Mesenchymal stem cell (in vitro differentiated cells and primary cell): ENCODE measurements around the gene ANO10.
A peak's percentile ranks its signal among the peaks of the same experiment; 100 is the strongest.

Experiments
- DNase-seq: peaks from one replicate; pipeline ENCODE4 v3.0.0-alpha.2; 2013
- H2AFZ ChIP-seq: one replicate; pipeline ENCODE4 v1.6.1; 2013; ENCODE audit warnings: low read depth, mild to moderate bottlenecking, control low read depth, inconsistent platforms, low read length, moderate library complexity
- H2AK5ac ChIP-seq: 2 replicates; pipeline ENCODE4 v1.6.1; 2013; ENCODE audit warnings: low read length, moderate library complexity, mild to moderate bottlenecking, inconsistent platforms; ENCODE audit not compliant: severe bottlenecking
- H2BK120ac ChIP-seq: one replicate; pipeline ENCODE4 v1.6.1; 2013; ENCODE audit warnings: low read depth, mild to moderate bottlenecking, inconsistent platforms, low read length, moderate library complexity
- H2BK12ac ChIP-seq, 2 experiments: one replicate each; pipeline ENCODE4 v1.6.1; 2013; ENCODE audit warnings: inconsistent platforms in 2 of 2, low read length in 2 of 2, mild to moderate bottlenecking in 2 of 2, moderate library complexity in 2 of 2, control low read depth in 1 of 2
- H2BK15ac ChIP-seq: one replicate; pipeline ENCODE4 v1.6.1; 2013; ENCODE audit warnings: mild to moderate bottlenecking, low read depth, inconsistent platforms; ENCODE audit not compliant: poor library complexity, severe bottlenecking
- H2BK5ac ChIP-seq: 2 replicates; pipeline ENCODE4 v1.6.1; 2013; ENCODE audit warnings: low read depth, mild to moderate bottlenecking, low read length, control low read depth, inconsistent platforms; ENCODE audit not compliant: poor library complexity, severe bottlenecking
- H3K14ac ChIP-seq, 2 experiments: one replicate each; pipeline ENCODE4 v1.6.1; 2013; ENCODE audit warnings: inconsistent platforms in 2 of 2, low read length in 2 of 2, control low read depth in 1 of 2, mild to moderate bottlenecking in 1 of 2, moderate library complexity in 1 of 2
- H3K18ac ChIP-seq, 2 experiments: one replicate each; pipeline ENCODE4 v1.6.1; 2013; ENCODE audit warnings: inconsistent platforms in 2 of 2, low read length in 2 of 2, control low read depth in 1 of 2, low read depth in 1 of 2, mild to moderate bottlenecking in 1 of 2
- H3K23ac ChIP-seq, 2 experiments: one replicate each; pipeline ENCODE4 v1.6.1; 2013; ENCODE audit warnings: inconsistent platforms in 2 of 2, low read length in 2 of 2, mild to moderate bottlenecking in 2 of 2, moderate library complexity in 2 of 2, control low read depth in 1 of 2
- H3K27ac ChIP-seq: 2 replicates; pipeline ENCODE4 v1.5.1; 2013; ENCODE audit warnings: mild to moderate bottlenecking, moderate library complexity, low read length, control low read depth, inconsistent platforms; ENCODE audit not compliant: poor library complexity, severe bottlenecking
- H3K27me3 ChIP-seq, 2 experiments: 2 replicates each; pipeline versions ENCODE4 v1.6.1 to v1.7.0; 2013; ENCODE audit warnings: low read length in 2 of 2, mild to moderate bottlenecking in 2 of 2, moderate library complexity in 2 of 2, control low read depth in 1 of 2, inconsistent platforms in 1 of 2; ENCODE audit not compliant: control insufficient read depth in 1 of 2, insufficient read depth in 1 of 2
- H3K36me3 ChIP-seq, 2 experiments: 2 replicates each; pipeline versions ENCODE4 v1.6.1 to v1.7.0; 2013; ENCODE audit warnings: low read length in 2 of 2, control low read depth in 1 of 2, inconsistent platforms in 1 of 2, low read depth in 1 of 2, mild to moderate bottlenecking in 1 of 2; ENCODE audit not compliant: insufficient read depth in 2 of 2, control insufficient read depth in 1 of 2
- H3K4ac ChIP-seq, 2 experiments: one replicate each; pipeline ENCODE4 v1.6.1; 2013; ENCODE audit warnings: inconsistent platforms in 2 of 2, low read length in 2 of 2, mild to moderate bottlenecking in 2 of 2, moderate library complexity in 2 of 2, control low read depth in 1 of 2, low read depth in 1 of 2
- H3K4me1 ChIP-seq: 2 replicates; pipeline ENCODE4 v1.6.1; 2013; ENCODE audit warnings: low read depth, low read length, control low read depth; ENCODE audit not compliant: control insufficient read depth, insufficient read depth
- H3K4me2 ChIP-seq: 2 replicates; pipeline ENCODE4 v1.6.1; 2013; ENCODE audit warnings: low read length, mild to moderate bottlenecking, inconsistent platforms; ENCODE audit not compliant: poor library complexity, severe bottlenecking
- H3K4me3 ChIP-seq, 2 experiments: 2 replicates each; pipeline versions ENCODE4 v1.5.1 to v1.7.0; 2013; ENCODE audit warnings: low read length in 2 of 2, mild to moderate bottlenecking in 2 of 2, control low read depth in 1 of 2, low read depth in 1 of 2; ENCODE audit not compliant: insufficient read depth in 1 of 2
- H3K79me1 ChIP-seq: replicated peaks from 2 replicates; pipeline ENCODE4 v1.6.1; 2013; ENCODE audit warnings: mild to moderate bottlenecking, control low read depth, low read length, inconsistent platforms; ENCODE audit not compliant: poor library complexity, severe bottlenecking
- H3K9ac ChIP-seq: 2 replicates; pipeline ENCODE4 v1.7.0; 2013; ENCODE audit warnings: mild to moderate bottlenecking, low read length, moderate library complexity
- H3K9me3 ChIP-seq: 2 replicates; pipeline ENCODE4 v1.7.0; 2013; ENCODE audit warnings: mild to moderate bottlenecking, low read length; ENCODE audit not compliant: control insufficient read depth
- H4K8ac ChIP-seq: one replicate; pipeline ENCODE4 v1.6.1; 2013; ENCODE audit warnings: inconsistent platforms, mild to moderate bottlenecking, low read length, moderate library complexity
- H4K91ac ChIP-seq: one replicate; pipeline ENCODE4 v1.6.1; 2013; ENCODE audit warnings: mild to moderate bottlenecking, low read length, inconsistent platforms
- WGBS: methylation state at CpG from one replicate; pipeline ENCODE4 v1.1.7; 2013; ENCODE audit warnings: mixed read lengths; 5-methylcytosine and 5-hydroxymethylcytosine counted together

The ANO10 gene

DNA sequence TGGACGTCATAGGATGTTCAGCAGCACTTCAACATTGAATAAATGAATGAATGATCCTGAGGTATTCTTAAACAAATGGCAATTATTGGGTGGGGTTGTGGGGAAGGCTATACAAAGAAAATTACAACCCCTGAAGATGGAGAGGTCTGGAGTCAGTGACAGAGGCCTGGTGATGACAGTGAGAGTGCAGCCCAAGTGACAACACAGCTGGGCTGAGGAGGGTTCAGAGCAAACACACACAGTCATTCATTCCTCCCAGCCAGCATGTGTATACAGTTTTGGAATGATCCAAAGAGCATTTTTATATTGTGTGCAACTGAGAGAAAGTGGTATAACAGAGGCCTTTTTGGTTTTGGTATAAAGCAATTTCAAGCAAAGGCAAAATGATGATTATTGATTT lies 148.1 kb downstream of the ANO10 start:
- Histone ChIP-seq H3K9me3 (no peaks in the 10 kb centered on the region), H3K4ac (no peak overlapping the region), H2BK5ac (no peak overlapping the region), H3K14ac (no peak overlapping the region), H3K4me2 (no peak overlapping the region), H4K91ac (no peak overlapping the region), H2BK120ac (no peak overlapping the region), H2AK5ac (no peak overlapping the region), H3K4me3 (no peak overlapping the region), H3K4me1 (peaks cover 2% of the 10 kb centered on the region), H3K27me3 (no peaks in the 10 kb centered on the region), H2BK15ac (no peak overlapping the region), H3K9ac (no peak overlapping the region), H3K36me3 (peaks cover 0 to 3% of the 10 kb centered on the region in 2 experiments), H3K23ac (no peak overlapping the region), H2BK12ac (no peak overlapping the region), H3K27ac (no peak overlapping the region), H3K18ac (no peak overlapping the region), H4K8ac (no peak overlapping the region), H3K79me1 (peaks cover 5% of the 10 kb centered on the region), H2AFZ (no peak overlapping the region)
- DNase-seq = no peak
- WGBS = 87% methylated on average over 1 of the region's 1 CpG

DNA sequence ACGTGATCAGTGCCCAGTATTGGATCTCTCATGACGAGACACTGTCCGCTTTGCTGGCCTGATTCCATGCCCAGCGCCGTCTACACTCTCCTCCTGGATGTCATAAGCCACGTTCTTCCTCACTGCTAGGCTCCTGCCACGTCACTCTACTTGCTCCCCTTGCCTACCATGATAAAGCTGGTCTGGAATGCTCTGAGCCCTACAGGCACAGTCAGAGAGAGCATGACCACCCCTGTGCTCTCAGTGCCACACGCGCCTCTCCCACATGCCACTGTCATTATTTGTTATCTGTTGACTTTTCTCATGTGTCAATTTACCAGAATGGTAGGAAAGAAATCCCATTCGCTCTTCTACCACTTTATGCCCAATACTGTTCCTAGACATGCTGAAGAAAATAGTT lies 148.6 kb downstream of the ANO10 start:
- 96% methylated on average over 8 of the region's 10 CpGs for WGBS

DNA sequence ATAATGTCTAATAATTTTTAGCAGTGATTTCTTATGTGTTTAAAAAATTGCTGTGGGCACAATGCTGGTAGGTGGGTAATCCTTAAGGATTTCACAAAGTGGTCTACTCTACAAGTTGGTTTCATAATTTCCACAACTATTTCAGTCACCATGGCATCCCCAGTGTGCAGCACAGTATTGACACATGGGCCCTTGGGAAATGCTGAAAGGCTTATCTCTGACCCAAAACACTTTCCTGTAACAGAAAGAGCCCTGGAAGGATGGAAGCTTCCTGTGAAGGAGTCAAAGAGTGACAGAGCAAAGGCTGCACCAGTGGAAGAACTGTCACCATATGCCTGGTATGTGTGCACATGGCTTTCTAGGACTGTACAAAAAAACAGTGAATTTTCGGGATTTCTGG lies 153.7 kb downstream of the ANO10 start:
- no peak overlapping the region for H4K91ac ChIP-seq
- peaks cover 0 to under 1% of the 10 kb centered on the region in 2 experiments for H3K36me3 ChIP-seq
- H3K4me1 ChIP-seq = peaks cover under 1% of the 10 kb centered on the region
- H3K4me3 ChIP-seq = no peak overlapping the region
- H3K18ac ChIP-seq = no peak overlapping the region
- H3K14ac ChIP-seq = no peak overlapping the region
- no peak overlapping the region for H2BK5ac ChIP-seq
- H3K79me1 ChIP-seq = peaks cover 2% of the 10 kb centered on the region
- H3K4me2 ChIP-seq = no peak overlapping the region
- no peak overlapping the region for H2AFZ ChIP-seq
- peak; percentile 29 for DNase-seq
- no peak overlapping the region for H3K4ac ChIP-seq
- H4K8ac ChIP-seq = no peak overlapping the region
- no peaks in the 10 kb centered on the region for H3K27me3 ChIP-seq
- H2AK5ac ChIP-seq = no peak overlapping the region
- no peak overlapping the region for H2BK120ac ChIP-seq
- no peak overlapping the region for H2BK15ac ChIP-seq
- H3K9ac ChIP-seq = no peak overlapping the region
- H3K23ac ChIP-seq = no peak overlapping the region
- no peaks in the 10 kb centered on the region for H3K9me3 ChIP-seq
- WGBS = 100% methylated on average over 1 of the region's 1 CpG
- H2BK12ac ChIP-seq = no peak overlapping the region
- H3K27ac ChIP-seq = no peak overlapping the region

More for the DNA sequence above, 148.6 kb downstream of the ANO10 start:
- no peak overlapping the region for H2AK5ac ChIP-seq
- H4K91ac ChIP-seq = no peak overlapping the region
- peaks cover 0 to 3% of the 10 kb centered on the region in 2 experiments for H3K36me3 ChIP-seq
- H3K4me3 ChIP-seq = peak overlapping the region in 1 of 2 experiments; percentile 12
- peaks cover 5% of the 10 kb centered on the region for H3K79me1 ChIP-seq
- no peak overlapping the region for H3K27ac ChIP-seq
- H2BK12ac ChIP-seq = no peak overlapping the region
- no peak overlapping the region for H2BK120ac ChIP-seq
- H2BK5ac ChIP-seq = no peak overlapping the region
- peak overlapping the region; percentile 41 for H4K8ac ChIP-seq
- peak overlapping the region in 1 of 2 experiments; percentile 35 for H3K14ac ChIP-seq
- no peak overlapping the region for H3K4me2 ChIP-seq
- no peak overlapping the region for H3K23ac ChIP-seq
- H3K4me1 ChIP-seq = peaks cover 2% of the 10 kb centered on the region
- no peak overlapping the region for H2BK15ac ChIP-seq
- no peak for DNase-seq
- H3K4ac ChIP-seq = no peak overlapping the region
- H3K9ac ChIP-seq = no peak overlapping the region
- no peaks in the 10 kb centered on the region for H3K9me3 ChIP-seq
- H3K27me3 ChIP-seq = no peaks in the 10 kb centered on the region
- peak overlapping the region in 1 of 2 experiments; percentile 81 for H3K18ac ChIP-seq
- H2AFZ ChIP-seq = no peak overlapping the region

DNA sequence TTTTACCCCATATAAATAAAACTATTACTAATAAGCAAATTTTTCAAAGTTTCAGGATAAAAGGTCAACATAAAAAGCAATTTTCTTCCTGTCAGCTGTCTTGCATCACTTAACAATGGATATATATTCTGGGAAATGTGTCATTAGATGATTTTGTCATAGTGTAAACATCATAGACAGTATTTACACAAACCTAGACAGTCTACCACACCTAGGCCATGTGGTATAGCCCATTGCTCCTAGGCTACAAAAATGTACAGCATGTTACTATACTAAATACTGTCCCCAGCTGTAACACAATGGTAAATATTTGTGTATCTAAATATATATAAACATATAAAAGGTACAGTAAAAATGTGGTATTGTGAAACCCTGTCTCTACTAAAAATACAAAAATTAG lies 156.7 kb downstream of the ANO10 start:
- Histone ChIP-seq H3K4ac (no peak overlapping the region), H3K9ac (no peak overlapping the region), H3K79me1 (peaks cover 9% of the 10 kb centered on the region), H3K14ac (no peak overlapping the region), H3K18ac (no peak overlapping the region), H3K27me3 (no peaks in the 10 kb centered on the region), H3K9me3 (no peaks in the 10 kb centered on the region), H2AFZ (no peak overlapping the region), H3K4me2 (no peak overlapping the region), H2BK12ac (no peak overlapping the region), H4K8ac (no peak overlapping the region), H3K4me3 (no peak overlapping the region), H3K23ac (no peak overlapping the region), H3K4me1 (peaks cover 2% of the 10 kb centered on the region), H4K91ac (no peak overlapping the region), H2BK5ac (no peak overlapping the region), H3K36me3 (peaks cover 0 to 7% of the 10 kb centered on the region in 2 experiments), H2BK15ac (no peak overlapping the region), H2AK5ac (no peak overlapping the region), H3K27ac (no peak overlapping the region), H2BK120ac (no peak overlapping the region)
- DNase-seq = no peak
